Heart right ventricle (tissue), 16 donors: Measurements from ENCODE around the gene FLT4. TPM values are rescaled to one million over a fixed set of nuclear protein-coding genes. Genes with fewer than 3 reads are reported as not detected.

Experiments
- ATAC-seq, 8 donors: fragments of 200-7000 bp; cut with Tn5 transposase; one replicate each; pipeline ENCODE4 v1.9.1; 2020; ENCODE audit warnings: mild to moderate bottlenecking in 8 of 8, moderate library complexity in 8 of 8, moderate number of reproducible peaks in 1 of 8
- DNase-seq, 2 donors: peaks; one replicate each; pipeline ENCODE4 v3.0.0-alpha.2; 2020
- H3K27ac ChIP-seq, 10 donors: fragments of 200-600 bp; sonication (generic) in 2 of 10; one replicate each; pipeline versions ENCODE4 v1.5.0 to v1.8.0; 2020 to 2022; ENCODE audit warnings: mild to moderate bottlenecking in 3 of 10
- H3K27me3 ChIP-seq, 7 donors: fragments of 200-600 bp; one replicate each; pipeline ENCODE4 v1.8.0; 2021 to 2022; ENCODE audit warnings: mild to moderate bottlenecking in 2 of 7
- H3K36me3 ChIP-seq, 9 donors: fragments of 200-600 bp; sonication (generic) in 1 of 9; one replicate each; pipeline versions ENCODE4 v1.5.0 to v1.8.0; 2020 to 2022; ENCODE audit warnings: mild to moderate bottlenecking in 2 of 9
- H3K4me1 ChIP-seq, 9 donors: fragments of 200-600 bp; sonication (generic) in 1 of 9; one replicate each; pipeline versions ENCODE4 v1.5.0 to v1.8.0; 2020 to 2022; ENCODE audit warnings: mild to moderate bottlenecking in 4 of 9
- H3K4me3 ChIP-seq, 10 donors: fragments of 200-600 bp; sonication (generic) in 2 of 10; one replicate each; pipeline versions ENCODE4 v1.5.0 to v1.8.0; 2020 to 2022; ENCODE audit warnings: mild to moderate bottlenecking in 7 of 10, moderate library complexity in 2 of 10
- H3K9me3 ChIP-seq, 11 donors: fragments of 200-600 bp in 10 of 11; sonication (generic) in 2 of 11; one replicate each; pipeline versions ENCODE4 v1.5.0 to v1.8.0; 2013 to 2022; ENCODE audit warnings: mild to moderate bottlenecking in 2 of 11, control low read depth in 1 of 11, moderate library complexity in 1 of 11
- CTCF ChIP-seq, 9 donors: fragments of 200-600 bp; sonication (generic) in 2 of 9; IDR thresholded peaks; one replicate each; pipeline versions ENCODE4 v1.5.0 to v1.8.0; 2021 to 2022; ENCODE audit warnings: antibody characterized with exemption in 9 of 9, mild to moderate bottlenecking in 5 of 9, moderate library complexity in 1 of 9
- WGBS, 2 donors: extraction: QIAGEN DNeasy Blood & Tissue Kit; methylation state at CpG; one replicate each; pipeline ENCODE4 v1.1.7; 2013; ENCODE audit warnings: inconsistent platforms in 1 of 2; 5-methylcytosine and 5-hydroxymethylcytosine counted together
- intact Hi-C, 10 donors: fragments of 100-400 bp; cut with DNase I; formaldehyde crosslinking; loops; one replicate each; pipeline versions ENCODE4 v1.11.1 to v1.14.2; 2022
- polyA plus RNA-seq, 2 donors: library from polyadenylated mRNA; stranded (reverse); fragments of 200-250 nt; gene quantifications; one replicate each; pipeline ENCODE4 v1.2.3, GENCODE V29; 2013
- total RNA-seq, 10 donors: library from RNA; stranded (reverse); fragmentation: NEBNext Ultra II Directional in 3 of 10; extraction: Animal tissue kit (Norgen Biotek cat#: 25700) in 3 of 10; gene quantifications; one replicate each; pipeline versions ENCODE4 v1.2.1 to v1.2.4, GENCODE V29; 2021 to 2023
- donor health status: Arrhythmogenic right ventricular cardiomyopathy.
- donor health status: ischemic (EF 13 %, LVEDD 7.1; RV severe dilation, severe dysfunction).
- donor health status: healthy with polysubstance abuse.
- donor health status: DM: no; HTN: yes; CAD: no.
- donor health status: DM: no; HTN: no; CAD: no.
- donor health status: ischemic (EF 25% LVEDD 6.9; RV normal size, moderate dysfunction).
- donor health status: ischemic (EF 25% LVEDD 5.7; RV mildly dilated, moderate dysfunction).
- donor health status: healthy.
- donor health status: DM: yes; HTN: yes; CAD: no.
- donor health status: Ischemic cardiomyopathy.
- donor health status: ischemic (EF 35%, LVEDD 5.7; RV mildly dilated, moderate dysfunction).
- donor health status: nonischemic (EF 11% LVEDD 7.7; RV severe dilation, severe dysfunction).
- donor health status: DM: yes; HTN: yes; CAD: no.
- donor health status: PGD.
- donor health status: ischemic (EF 29% LVEDD 5.4; RV normal size, mild dysfunction).
- donor health status: nonischemic (EF 23%, LVEDD 6.1; RV moderate dilation, normal function).

The FLT4 gene
- total and polyA plus RNA-seq, 12 donors = 3.8 to 10.8 (median 6.3) TPM

GRCh38 chr5:180639741-180640610, 9.4 kb downstream of the FLT4 start:
- no peak overlapping the region for H3K4me3 ChIP-seq
- intact Hi-C loops = no loop called here
- peak in 6 of 8 donors; percentile 19 to 43 (median 28) for ATAC-seq
- peaks cover 0 to 38% (median 7%) of the 10 kb centered on the region in 9 donors for H3K4me1 ChIP-seq
- no peak for TF ChIP-seq CTCF (IDR thresholded peaks at IDR 0.05)
- peak in 1 of 2 donors; percentile 4 for DNase-seq
- 58 to 65% methylated on average over 27 of the region's 27 CpGs for WGBS, 2 donors
- H3K36me3 ChIP-seq = no peaks in the 10 kb centered on the region
- peaks cover 0 to 15% (median 3%) of the 10 kb centered on the region in 7 donors for H3K27me3 ChIP-seq
- H3K9me3 ChIP-seq = no peaks in the 10 kb centered on the region
- H3K27ac ChIP-seq = peak overlapping the region in 3 of 10 donors; percentile 20 to 36 (median 26)

GRCh38 chr5:180639287-180639686, 10.1 kb downstream of the FLT4 start:
- Histone ChIP-seq H3K27ac (no peak overlapping the region), H3K4me1 (peaks cover 0 to 31% (median 6%) of the 10 kb centered on the region in 9 donors), H3K9me3 (no peaks in the 10 kb centered on the region), H3K27me3 (peaks cover 0 to 15% (median 0%) of the 10 kb centered on the region in 7 donors), H3K36me3 (no peaks in the 10 kb centered on the region), H3K4me3 (no peak overlapping the region)
- no peak for TF ChIP-seq CTCF (IDR thresholded peaks at IDR 0.05)
- DNase-seq = no peak
- intact Hi-C loops = no loop called here
- no peak for ATAC-seq
- 63 to 64% methylated on average over 3 of the region's 3 CpGs for WGBS, 2 donors

GRCh38 chr5:180637962-180638680, 11.3 kb downstream of the FLT4 start:
- Histone ChIP-seq H3K27me3 (peaks cover 0 to 6% (median 0%) of the 10 kb centered on the region in 7 donors), H3K9me3 (no peaks in the 10 kb centered on the region), H3K27ac (no peak overlapping the region), H3K4me1 (peaks cover 0 to 35% (median 6%) of the 10 kb centered on the region in 9 donors), H3K4me3 (no peak overlapping the region), H3K36me3 (no peaks in the 10 kb centered on the region)
- intact Hi-C loops = no loop called here
- 63 to 66% methylated on average over 20 of the region's 20 CpGs for WGBS, 2 donors
- DNase-seq (no peak), ATAC-seq (peak in 1 of 8 donors; percentile 18)
- TF ChIP-seq CTCF (IDR thresholded peaks at IDR 0.05) = no peak

- Histone ChIP-seq H3K4me1 (peaks cover 0 to 47% (median 6%) of the 10 kb centered on the region in 9 donors), H3K4me3 (no peak overlapping the region), H3K9me3 (no peaks in the 10 kb centered on the region), H3K27me3 (peaks cover 0 to 10% (median 3%) of the 10 kb centered on the region in 7 donors), H3K36me3 (no peaks in the 10 kb centered on the region), H3K27ac (no peak overlapping the region)
- ATAC-seq (peak in 5 of 8 donors; percentile 5 to 37 (median 25)), DNase-seq (no peak)
- WGBS, 2 donors = 49 to 54% methylated on average over 18 of the region's 18 CpGs
- intact Hi-C loops = no loop called here
- no peak for TF ChIP-seq CTCF (IDR thresholded peaks at IDR 0.05)
Measured at GRCh38 chr5:180636403-180637075, 12.9 kb downstream of the FLT4 start.
